OCI-LY7 (cell line): Measurements from ENCODE around the gene SEC14L1.

Experiments
- EZH2phosphoT487 ChIP-seq: fragments of 200-600 bp; sonication (generic); IDR thresholded peaks from 2 replicates; pipeline ENCODE4 v1.6.1; 2018; ENCODE audit warnings: low read depth, borderline replicate concordance, mild to moderate bottlenecking, mixed run types, antibody characterized with exemption, low read length, moderate library complexity, mixed read lengths
- TF ChIP-seq, protein P1 (sequence below): fragments of 200-600 bp; sonication (generic); conservative IDR thresholded peaks from 2 replicates; pipeline ENCODE4 v1.5.1; 2014; ENCODE audit warnings: mild to moderate bottlenecking, antibody characterized with exemption, low read length, moderate library complexity, mixed read lengths

DNA sequence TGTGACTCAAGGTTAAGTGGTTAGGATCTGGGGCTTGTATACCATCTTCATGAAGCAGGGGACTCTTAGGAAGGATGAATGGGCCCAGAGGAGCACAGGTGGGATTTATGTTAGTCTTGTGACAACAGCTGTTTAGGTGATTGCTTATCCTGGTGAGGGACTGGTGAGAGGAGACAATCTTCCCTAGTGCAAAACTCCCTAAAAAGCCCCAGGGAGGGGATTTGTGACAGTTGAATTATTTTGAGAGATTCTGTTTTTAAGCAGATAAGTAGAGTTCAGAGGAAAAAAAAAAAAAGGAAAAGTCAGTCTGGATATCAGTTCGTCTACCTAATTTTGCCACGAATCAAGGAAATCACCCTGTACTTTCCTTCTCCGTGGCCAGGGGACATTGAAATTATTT lies 35.1 kb upstream of the SEC14L1 start:
- TF ChIP-seq, protein P1, sequence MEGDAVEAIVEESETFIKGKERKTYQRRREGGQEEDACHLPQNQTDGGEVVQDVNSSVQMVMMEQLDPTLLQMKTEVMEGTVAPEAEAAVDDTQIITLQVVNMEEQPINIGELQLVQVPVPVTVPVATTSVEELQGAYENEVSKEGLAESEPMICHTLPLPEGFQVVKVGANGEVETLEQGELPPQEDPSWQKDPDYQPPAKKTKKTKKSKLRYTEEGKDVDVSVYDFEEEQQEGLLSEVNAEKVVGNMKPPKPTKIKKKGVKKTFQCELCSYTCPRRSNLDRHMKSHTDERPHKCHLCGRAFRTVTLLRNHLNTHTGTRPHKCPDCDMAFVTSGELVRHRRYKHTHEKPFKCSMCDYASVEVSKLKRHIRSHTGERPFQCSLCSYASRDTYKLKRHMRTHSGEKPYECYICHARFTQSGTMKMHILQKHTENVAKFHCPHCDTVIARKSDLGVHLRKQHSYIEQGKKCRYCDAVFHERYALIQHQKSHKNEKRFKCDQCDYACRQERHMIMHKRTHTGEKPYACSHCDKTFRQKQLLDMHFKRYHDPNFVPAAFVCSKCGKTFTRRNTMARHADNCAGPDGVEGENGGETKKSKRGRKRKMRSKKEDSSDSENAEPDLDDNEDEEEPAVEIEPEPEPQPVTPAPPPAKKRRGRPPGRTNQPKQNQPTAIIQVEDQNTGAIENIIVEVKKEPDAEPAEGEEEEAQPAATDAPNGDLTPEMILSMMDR = no peak
- TF ChIP-seq EZH2phosphoT487 = no peak
